Fibroblast of skin of right quadriceps (primary cell): Measurements from ENCODE around the gene UNC5B.
A peak's percentile ranks its signal among the peaks of the same experiment; 100 is the strongest.
"Not testable (repeated sequence)": the region's sequence is repeated elsewhere in the genome, so short reads cannot be mapped to it uniquely, and the experiment has no call there.

ENCODE experiments used
- DNase-seq: peaks from one replicate; pipeline ENCODE4 v3.0.0-alpha.2; 2013

The UNC5B gene

GRCh38 chr10:71269301-71270288 lies 57.2 kb downstream of the UNC5B start:
- DNase-seq = peak; percentile 31

- DNase-seq = peak; percentile 83
These were observed 58.2 kb downstream of the UNC5B start for GRCh38 chr10:71270301-71271220.

- DNase-seq = no peak
These were observed 59.3 kb downstream of the UNC5B start for GRCh38 chr10:71271662-71272055.

GRCh38 chr10:71272056-71272771 lies 59.8 kb downstream of the UNC5B start:
- DNase-seq = peak; percentile 84

- not testable (repeated sequence) for DNase-seq
These were observed 60.6 kb downstream of the UNC5B start for GRCh38 chr10:71272974-71273373.

- DNase-seq = no peak
These were observed 61.1 kb downstream of the UNC5B start for GRCh38 chr10:71273506-71273905.

GRCh38 chr10:71274901-71275796 lies 62.8 kb downstream of the UNC5B start:
- no peak for DNase-seq

GRCh38 chr10:71276873-71277272 lies 64.5 kb downstream of the UNC5B start:
- no peak for DNase-seq

- DNase-seq = no peak
These were observed 65.7 kb downstream of the UNC5B start for GRCh38 chr10:71277914-71278665.

- DNase-seq = no peak
These were observed 66.6 kb downstream of the UNC5B start for GRCh38 chr10:71278691-71279588.

GRCh38 chr10:71279590-71280170 lies 67.3 kb downstream of the UNC5B start:
- no peak for DNase-seq

- DNase-seq = no peak
These were observed 67.8 kb downstream of the UNC5B start for GRCh38 chr10:71280216-71280615.

- DNase-seq = no peak
These were observed 68.5 kb downstream of the UNC5B start for GRCh38 chr10:71280825-71281224.

GRCh38 chr10:71281646-71282322 lies 69.4 kb downstream of the UNC5B start:
- DNase-seq = no peak

- DNase-seq = no peak
These were observed 69.9 kb downstream of the UNC5B start for GRCh38 chr10:71282323-71282680.

GRCh38 chr10:71283410-71283809 lies 71.0 kb downstream of the UNC5B start:
- DNase-seq = no peak

GRCh38 chr10:71283876-71284275 lies 71.5 kb downstream of the UNC5B start:
- DNase-seq = no peak

- no peak for DNase-seq
These were observed 72.3 kb downstream of the UNC5B start for GRCh38 chr10:71284544-71285179.

GRCh38 chr10:71285180-71285545 lies 72.8 kb downstream of the UNC5B start:
- DNase-seq = peak; percentile 41
